H9 (cell line): ENCODE results near the gene FYN. TPM values are rescaled to one million over a fixed set of nuclear protein-coding genes. Genes with fewer than 3 reads are reported as not detected.

Experiments
- DNase-seq: peaks from one replicate; pipeline ENCODE4 v3.0.0-alpha.2; 2017
- H2AFZ ChIP-seq: one replicate; pipeline ENCODE4 v1.6.1; 2013; ENCODE audit warnings: mild to moderate bottlenecking, low read length, control low read depth, moderate library complexity
- H2AK5ac ChIP-seq: 2 replicates; pipeline ENCODE4 v1.6.1; 2013; ENCODE audit warnings: low read length, control low read depth, mixed read lengths; ENCODE audit not compliant: insufficient read length
- H2BK120ac ChIP-seq: one replicate; pipeline ENCODE4 v1.6.1; 2013; ENCODE audit warnings: low read depth, mild to moderate bottlenecking, low read length, control low read depth, inconsistent platforms; ENCODE audit not compliant: poor library complexity, severe bottlenecking
- H2BK12ac ChIP-seq: 2 replicates; pipeline ENCODE4 v1.6.1; 2013; ENCODE audit warnings: low read length, control low read depth, mixed read lengths, low read depth; ENCODE audit not compliant: insufficient read length
- H2BK15ac ChIP-seq: 2 replicates; pipeline ENCODE4 v1.6.1; 2013; ENCODE audit warnings: low read depth, low read length, control low read depth
- H2BK20ac ChIP-seq: one replicate; pipeline ENCODE4 v1.6.1; 2013; ENCODE audit warnings: low read depth, mild to moderate bottlenecking, low read length, control low read depth, inconsistent platforms; ENCODE audit not compliant: poor library complexity, severe bottlenecking
- H2BK5ac ChIP-seq: 2 replicates; pipeline ENCODE4 v1.6.1; 2013; ENCODE audit warnings: low read length, control low read depth, mixed read lengths; ENCODE audit not compliant: insufficient read length
- H3K14ac ChIP-seq: 2 replicates; pipeline ENCODE4 v1.6.1; 2013; ENCODE audit warnings: low read length, control low read depth; ENCODE audit not compliant: insufficient read depth
- H3K18ac ChIP-seq: 2 replicates; pipeline ENCODE4 v1.6.1; 2013; ENCODE audit warnings: low read depth, mild to moderate bottlenecking, mixed read lengths, low read length, control low read depth; ENCODE audit not compliant: insufficient read length
- H3K23ac ChIP-seq: 2 replicates; pipeline ENCODE4 v1.6.1; 2013; ENCODE audit warnings: low read length, control low read depth, mixed read lengths, low read depth; ENCODE audit not compliant: insufficient read length
- H3K23me2 ChIP-seq: 2 replicates; pipeline ENCODE4 v1.6.1; 2013; ENCODE audit warnings: low read depth, mild to moderate bottlenecking, mixed read lengths, low read length, control low read depth; ENCODE audit not compliant: insufficient read length, poor library complexity, severe bottlenecking
- H3K27ac ChIP-seq: 2 replicates; pipeline ENCODE4 v1.5.1; 2013; ENCODE audit warnings: low read length, control low read depth, mixed read lengths, low read depth; ENCODE audit not compliant: insufficient read length
- H3K27me3 ChIP-seq: 2 replicates; pipeline ENCODE4 v1.6.1; 2013; ENCODE audit warnings: low read length, control low read depth, inconsistent platforms; ENCODE audit not compliant: insufficient read depth
- H3K4ac ChIP-seq: 2 replicates; pipeline ENCODE4 v1.6.1; 2013; ENCODE audit warnings: low read depth, mild to moderate bottlenecking, control low read depth, inconsistent platforms, low read length, moderate library complexity
- H3K4me1 ChIP-seq: 2 replicates; pipeline ENCODE4 v1.6.1; 2013; ENCODE audit warnings: low read length, control low read depth, inconsistent platforms; ENCODE audit not compliant: insufficient read depth
- H3K4me2 ChIP-seq: 2 replicates; pipeline ENCODE4 v1.6.1; 2013; ENCODE audit warnings: low read length, control low read depth, mixed read lengths; ENCODE audit not compliant: insufficient read length, insufficient read depth
- H3K56ac ChIP-seq: 2 replicates; pipeline ENCODE4 v1.6.1; 2013; ENCODE audit warnings: low read depth, mild to moderate bottlenecking, mixed read lengths, low read length, control low read depth; ENCODE audit not compliant: insufficient read length
- H3K79me1 ChIP-seq: 2 replicates; pipeline ENCODE4 v1.6.1; 2013; ENCODE audit warnings: low read depth, mild to moderate bottlenecking, moderate library complexity, low read length, control low read depth, inconsistent platforms; ENCODE audit not compliant: insufficient read depth, poor library complexity, severe bottlenecking
- H3K79me2 ChIP-seq: 2 replicates; pipeline ENCODE4 v1.6.1; 2013; ENCODE audit warnings: low read length, control low read depth, inconsistent platforms; ENCODE audit not compliant: insufficient read depth
- H3K9ac ChIP-seq: 2 replicates; pipeline ENCODE4 v1.6.1; 2013; ENCODE audit warnings: low read length, control low read depth, mixed read lengths; ENCODE audit not compliant: insufficient read length; ENCODE audit errors: extremely low read depth
- H3K9me3 ChIP-seq: one replicate; pipeline ENCODE4 v1.6.1; 2013; ENCODE audit warnings: low read depth, low read length, inconsistent platforms; ENCODE audit not compliant: control insufficient read depth
- H3T11ph ChIP-seq: one replicate; pipeline ENCODE4 v1.6.1; 2013; ENCODE audit warnings: mild to moderate bottlenecking, low read length, control low read depth, inconsistent platforms
- H4K20me1 ChIP-seq: one replicate; pipeline ENCODE4 v1.6.1; 2013; ENCODE audit not compliant: control insufficient read depth, insufficient read length, insufficient read depth
- H4K5ac ChIP-seq: 2 replicates; pipeline ENCODE4 v1.6.1; 2013; ENCODE audit warnings: low read depth, mild to moderate bottlenecking, mixed read lengths, low read length, control low read depth; ENCODE audit not compliant: insufficient read length
- H4K8ac ChIP-seq: replicated peaks from 2 replicates; pipeline ENCODE4 v1.6.1; 2013; ENCODE audit warnings: low read length, control low read depth, mixed read lengths, low read depth; ENCODE audit not compliant: insufficient read length
- H4K91ac ChIP-seq: 2 replicates; pipeline ENCODE4 v1.6.1; 2013; ENCODE audit warnings: low read depth, mild to moderate bottlenecking, moderate library complexity, mixed read lengths, low read length, control low read depth; ENCODE audit not compliant: insufficient read length
- H3K27ac Mint-ChIP-seq, 3 experiments: 2 replicates in 2 of 3; 3 replicates in 1 of 3; pipeline ENCODE4 v1.8.0; 2020 to 2021; ENCODE audit warnings: mixed read lengths in 3 of 3, mild to moderate bottlenecking in 1 of 3, moderate library complexity in 1 of 3
- H3K27me3 Mint-ChIP-seq: 2 replicates; pipeline ENCODE4 v1.8.0; 2021; ENCODE audit warnings: low read depth, mild to moderate bottlenecking, moderate library complexity, mixed read lengths
- H3K36me3 Mint-ChIP-seq, 3 experiments: 2 replicates in 2 of 3; 3 replicates in 1 of 3; pipeline ENCODE4 v1.8.0; 2020 to 2021; ENCODE audit warnings: low read depth in 3 of 3, mixed read lengths in 3 of 3; ENCODE audit not compliant: insufficient read depth in 1 of 3
- H3K4me1 Mint-ChIP-seq, 2 experiments: 2 replicates each; pipeline ENCODE4 v1.8.0; 2020; ENCODE audit warnings: mixed read lengths in 2 of 2
- H3K4me3 Mint-ChIP-seq, 2 experiments: 2 replicates in 1 of 2; 3 replicates in 1 of 2; pipeline ENCODE4 v1.8.0; 2020 to 2021; ENCODE audit warnings: mild to moderate bottlenecking in 2 of 2, mixed read lengths in 2 of 2, moderate library complexity in 1 of 2
- H3K9me3 Mint-ChIP-seq, 2 experiments: 2 replicates in 1 of 2; 3 replicates in 1 of 2; pipeline ENCODE4 v1.8.0; 2020; ENCODE audit warnings: mild to moderate bottlenecking in 2 of 2, mixed read lengths in 2 of 2, moderate library complexity in 1 of 2
- CTCF ChIP-seq: fragments of 200-600 bp; sonication (generic); conservative IDR thresholded peaks from 3 replicates; pipeline ENCODE4 v1.8.0; 2021; ENCODE audit warnings: antibody characterized with exemption, mild to moderate bottlenecking
- WGBS: extraction: QIAGEN DNeasy Blood & Tissue Kit; methylation state at CpG from one replicate; pipeline ENCODE4 v1.1.7; 2013; ENCODE audit warnings: missing lambda C conversion rate, low lambda C conversion rate, mixed read lengths; ENCODE audit not compliant: insufficient read length; ENCODE audit errors: extremely low coverage; 5-methylcytosine and 5-hydroxymethylcytosine counted together
- total RNA-seq: library from RNA; stranded (reverse); gene quantifications from 2 replicates; pipeline ENCODE4 v1.2.1, GENCODE V29; 2021

Gene FYN
- total RNA-seq, 1 experiment from 2014 or later, result 64.8 TPM

DNA sequence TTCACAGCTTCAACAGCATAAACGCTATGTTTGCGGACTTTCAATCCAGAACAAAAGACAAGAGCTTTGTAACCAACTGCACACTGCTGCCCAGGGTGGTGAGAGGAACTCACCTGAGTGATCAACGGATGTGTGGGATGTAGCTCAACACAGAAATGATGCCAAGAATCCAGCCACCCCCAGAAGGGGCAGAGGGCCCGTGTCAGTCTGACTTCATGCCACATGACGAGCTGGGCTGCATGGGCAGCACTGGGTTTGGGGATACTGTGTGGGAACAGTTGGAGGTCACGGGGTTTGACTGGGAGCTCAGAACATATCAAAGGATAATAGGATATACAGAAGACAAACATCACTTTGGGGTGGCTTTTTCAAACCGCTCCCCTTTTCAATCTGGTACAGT lies 188.2 kb downstream of the FYN start:
- DNase-seq, result no peak
- no peaks in the 10 kb centered on the region for H3K9me3 ChIP-seq
- Mint-ChIP-seq H3K36me3 (peaks cover 11 to 30% (median 21%) of the 10 kb centered on the region in 3 experiments; a peak in 6 of 7 replicates), H3K27ac (no peak overlapping the region), H3K9me3 (no peaks in the 10 kb centered on the region), H3K4me1 (peaks cover 9 to 16% of the 10 kb centered on the region in 2 experiments), H3K27me3 (no peaks in the 10 kb centered on the region), H3K4me3 (no peak overlapping the region; a peak in 1 of 5 replicates)
- no peak overlapping the region for H2BK15ac ChIP-seq
- H3T11ph ChIP-seq, result no peak overlapping the region
- no peaks in the 10 kb centered on the region for H4K20me1 ChIP-seq
- no CpG with 5 or more reads among the region's 7 CpGs for WGBS
- H3K18ac ChIP-seq, result no peak overlapping the region
- H3K79me2 ChIP-seq, result no peaks in the 10 kb centered on the region
- H3K4me2 ChIP-seq, result no peak overlapping the region
- no peak overlapping the region for H3K23ac ChIP-seq
- H2BK12ac ChIP-seq, result no peak overlapping the region
- H4K5ac ChIP-seq, result no peak overlapping the region
- H2AK5ac ChIP-seq, result no peak overlapping the region
- H3K27me3 ChIP-seq, result no peaks in the 10 kb centered on the region
- 0 out of 2 replicates have a peak, but pooled peaks cover 3% of the 10 kb centered on the region for H3K4me1 ChIP-seq
- no peak overlapping the region for H2BK120ac ChIP-seq
- no peak overlapping the region for H3K27ac ChIP-seq
- H2BK5ac ChIP-seq, result no peak overlapping the region
- no peaks in the 10 kb centered on the region for H3K23me2 ChIP-seq
- no peak overlapping the region for H4K8ac ChIP-seq
- no peak overlapping the region for H3K56ac ChIP-seq
- H3K4ac ChIP-seq, result no peak overlapping the region
- H3K14ac ChIP-seq, result no peak overlapping the region
- no peak overlapping the region for H2AFZ ChIP-seq
- H4K91ac ChIP-seq, result no peak overlapping the region
- no peak overlapping the region for H2BK20ac ChIP-seq
- H3K79me1 ChIP-seq, result no peaks in the 10 kb centered on the region
- no peak for TF ChIP-seq CTCF
- no peak overlapping the region for H3K9ac ChIP-seq
